Measurements from ENCODE around the gene TAOK3. TPM values are rescaled to one million over a fixed set of nuclear protein-coding genes. Genes with fewer than 3 reads are reported as not detected.

The TAOK3 gene
- total and polyA plus RNA-seq, 2 of the 4 experiments (the other 2 are of a cell fraction), result 26.3 to 54.5 TPM

- Histone ChIP-seq H2BK20ac (ENCODE audit: low read depth, low read length) (no peak overlapping the region), H2BK15ac (ENCODE audit: low read depth, low read length) (no peak overlapping the region), H3K4ac (ENCODE audit: low read depth, low read length) (no peak overlapping the region), H4K5ac (ENCODE audit: low read depth, low read length) (no peak overlapping the region), H2AFZ (replicated peaks; ENCODE audit: low read length, poor library complexity) (no peak overlapping the region), H3K9me1 (ENCODE audit: insufficient read depth, low read length) (no peaks in the 10 kb centered on the region), H3K9me3 (ENCODE audit: control insufficient read depth, insufficient read depth, low read length) (no peaks in the 10 kb centered on the region), H4K91ac (ENCODE audit: insufficient read depth, low read depth, low read length) (no peak overlapping the region), H2BK120ac (ENCODE audit: low read depth, low read length) (no peak overlapping the region), H3K18ac (ENCODE audit: low read depth, low read length) (no peak overlapping the region), H3K27ac (ENCODE audit: insufficient read depth, low read length) (no peak overlapping the region), H2AK9ac (replicated peaks; ENCODE audit: low read depth, low read length, poor library complexity) (no peak overlapping the region), H4K8ac (ENCODE audit: low read depth in 2 of 2, low read length in 2 of 2) (no peak overlapping the region), H3K23ac (ENCODE audit: low read depth, low read length) (no peak overlapping the region), H2BK5ac (ENCODE audit: low read depth, low read length, poor library complexity, severe bottlenecking) (no peak overlapping the region), H2AK5ac (ENCODE audit: low read depth, low read length) (no peak overlapping the region), H3K56ac (ENCODE audit: extremely low read depth, insufficient read depth, low read length) (no peak overlapping the region), H3K79me1 (ENCODE audit: low read depth in 1 of 2, low read length in 2 of 2) (peaks cover 0 to 18% of the 10 kb centered on the region in 2 experiments; a peak in 1 of 4 replicates), H4K20me1 (ENCODE audit: insufficient read depth, low read length) (no peaks in the 10 kb centered on the region; the same call in 1 of the 2 replicates), H3K4me1 (ENCODE audit: control insufficient read depth, insufficient read depth, low read length) (0 out of 2 replicates have a peak, but pooled peaks cover 2% of the 10 kb centered on the region), H3K9ac (ENCODE audit: low read depth, low read length) (no peak overlapping the region), H3K14ac (replicated peaks; ENCODE audit: low read depth, low read length) (no peak overlapping the region), H3K4me3 (ENCODE audit: insufficient read depth, low read depth, low read length) (no peak overlapping the region), H3K27me3 (ENCODE audit: control insufficient read depth, insufficient read depth, low read length) (no peaks in the 10 kb centered on the region), H3K4me2 (ENCODE audit: low read depth, low read length) (no peak overlapping the region; the same call in 1 of the 2 replicates), H3K36me3 (ENCODE audit: control insufficient read depth, insufficient read depth, low read length) (no peaks in the 10 kb centered on the region)
- ChIA-PET CTCF (interaction anchor here (1.1 kb wide), 1 partner anchor 19 kb away, joined by 3 read pairs; no protein-coding TSS in a partner anchor), POLR2A (ENCODE audit: unreplicated experiment) (no interaction called here)
- in situ Hi-C loops (cut with MboI; ENCODE audit: low sequenced_read_pairs) (no loop called here), dilution Hi-C loops (cut with HindIII; ENCODE audit: low sequenced_read_pairs, unreplicated experiment) (no loop called here), intact Hi-C loops (cut with micrococcal nuclease) (loop anchor here (5.0 kb wide), 1 partner anchor 225 kb away; no protein-coding TSS in a partner anchor)
- WGBS, 2 experiments (ENCODE audit: extremely low coverage in 2 of 2, insufficient read length in 1 of 2), result 80% methylated on average over 1 of the region's 6 CpGs; no CpG with 5 or more reads in 1 of the 2 experiments
- no TSS peak for BruUV-seq (replicated peaks)
- DNase-seq (peak; percentile 8), ATAC-seq (ENCODE audit: low read depth) (no peak)
- no peak for TF ChIP-seq CHD1 (IDR thresholded peaks at IDR 0.05; ENCODE audit: low read depth, low read length)
- TF ChIP-seq MXI1 (IDR thresholded peaks at IDR 0.05; ENCODE audit: borderline replicate concordance, low read depth, low read length), result no peak
- TF ChIP-seq SMC3 (IDR thresholded peaks at IDR 0.05; ENCODE audit: low read depth, low read length), result no peak
- TF ChIP-seq CEBPB (IDR thresholded peaks at IDR 0.05; ENCODE audit: low read depth, low read length), result no peak
- TF ChIP-seq CTCF (conservative IDR thresholded peaks at IDR 0.05; ENCODE audit: low read depth, low read length), result no peak
- TF ChIP-seq MAFK (IDR thresholded peaks at IDR 0.05; ENCODE audit: low read depth, low read length), result no peak
- no peak for TF ChIP-seq FOS (IDR thresholded peaks at IDR 0.05; ENCODE audit: low read depth, low read length)
- TF ChIP-seq ELK1 (IDR thresholded peaks at IDR 0.05; ENCODE audit: borderline replicate concordance, low read depth, low read length), result no peak
- no peak for TF ChIP-seq BHLHE40 (IDR thresholded peaks at IDR 0.05; ENCODE audit: low read depth, low read length)
- no peak for TF ChIP-seq NFE2L2 (IDR thresholded peaks at IDR 0.05; ENCODE audit: low read depth, low read length)
- no peak for TF ChIP-seq RAD21 (IDR thresholded peaks at IDR 0.05; ENCODE audit: low read length)
- no peak for TF ChIP-seq MAZ (IDR thresholded peaks at IDR 0.05; ENCODE audit: borderline replicate concordance, low read depth, low read length)
Observed at GRCh38 chr12:118102070-118102469, 270.6 kb downstream of the TAOK3 start.
